K562 (cell line): ENCODE data around the gene CHD6. TPM values are rescaled to one million over a fixed set of nuclear protein-coding genes. Genes with fewer than 3 reads are reported as not detected.

ENCODE experiments used
- MAFG ChIP-seq: fragments of 450-650 bp; conservative IDR thresholded peaks from 2 replicates; pipeline ENCODE4 v1.6.1; 2016; ENCODE audit warnings: missing genetic modification characterization, missing compliant biosample characterization
- REST ChIP-seq, 2 experiments: fragments of 450-650 bp; formaldehyde crosslinking in 1 of 2; IDR thresholded peaks; 2 replicates each; pipeline versions ENCODE4 v1.4.0 to v1.6.1; 2014 to 2020; ENCODE audit warnings: mild to moderate bottlenecking in 2 of 2, borderline replicate concordance in 1 of 2, low read depth in 1 of 2
- SIRT6 ChIP-seq: IDR thresholded peaks from one replicate; pipeline ENCODE4 v1.6.1; 2012; ENCODE audit warnings: low read depth, mild to moderate bottlenecking, control low read depth, inconsistent platforms, low read length, moderate library complexity
- polyA plus RNA-seq, 8 experiments: library from polyadenylated mRNA; depleted of rRNA in 4 of 8; stranded (reverse) in 5 of 8; unstranded in 3 of 8; fragments of >200 nt; fragmentation: Nextera tagmentation in 2 of 8; fragmentation: Illumina TruSeq in 1 of 8; extraction: Ambion mirVana in 2 of 8; extraction: Trizol in 1 of 8; gene quantifications; 2 replicates each; pipeline versions ENCODE4 v1.2.1 to v1.2.3, GENCODE V29; 2011 to 2014; ENCODE audit warnings: inconsistent platforms in 1 of 8, missing spikeins in 1 of 8
- total RNA-seq, 7 experiments: library from RNA; depleted of rRNA in 6 of 7; stranded (reverse); fragments of >200 nt in 6 of 7; fragmentation: Illumina TruSeq in 2 of 7; extraction: Trizol in 2 of 7; gene quantifications; 2 replicates each; pipeline versions ENCODE4 v1.2.1 to v1.2.3, GENCODE V29; 2011 to 2021; ENCODE audit warnings: low replicate concordance in 1 of 7

CHD6 gene
- total and polyA plus RNA-seq, 9 of the 15 experiments (the other 6 are each of a cell fraction or from before 2014, with no cell fraction given), result 3.9 to 24.2 (median 12.8) TPM

GRCh38 chr20:41377275-41377674 lies 240.9 kb downstream of the CHD6 start (continued):
- TF ChIP-seq REST (IDR thresholded peaks at IDR 0.05; ENCODE audit: borderline replicate concordance) (no peak), REST (CRISPR knock-in tag; IDR thresholded peaks at IDR 0.05; ENCODE audit: low read depth) (no peak), MAFG (tag) (no peak), SIRT6 (no peak)
